CD4-positive, alpha-beta T cell treated with Interleukin-4 for 1 hour (primary cell): ENCODE measurements around the gene CNNM4.
A peak's percentile ranks its signal among the peaks of the same experiment; 100 is the strongest.

Experiments
- DNase-seq, 2 donors: peaks; one replicate each; pipeline ENCODE4 v3.0.0-alpha.2; 2020 to 2022

Gene CNNM4

GRCh38 chr2:96815326-96816126 lies 54.8 kb downstream of the CNNM4 start:
- no peak for DNase-seq

- peak; percentile 94 to 95 for DNase-seq
These were observed 55.6 kb downstream of the CNNM4 start, which contains the start of gene CNNM3 for GRCh38 chr2:96816127-96816835. Gene CNNM3 (plus strand): TSS chr2:96816268. CDS start chr2:96816278, 10 bp downstream.

GRCh38 chr2:96816836-96817702 lies 56.4 kb downstream of the CNNM4 start:
- no peak for DNase-seq

- no peak for DNase-seq
These were observed 57.2 kb downstream of the CNNM4 start for GRCh38 chr2:96817882-96818281.

- DNase-seq = no peak
These were observed 58.6 kb downstream of the CNNM4 start for GRCh38 chr2:96819128-96819875.

GRCh38 chr2:96819876-96820511 lies 59.3 kb downstream of the CNNM4 start:
- no peak for DNase-seq

GRCh38 chr2:96821113-96821675 lies 60.5 kb downstream of the CNNM4 start:
- no peak for DNase-seq

- no peak for DNase-seq
These were observed 62.1 kb downstream of the CNNM4 start for GRCh38 chr2:96822786-96823185.

- no peak for DNase-seq
These were observed 62.5 kb downstream of the CNNM4 start for GRCh38 chr2:96823198-96823597.

GRCh38 chr2:96824079-96824870 lies 63.6 kb downstream of the CNNM4 start:
- no peak for DNase-seq

GRCh38 chr2:96825057-96825456 lies 64.4 kb downstream of the CNNM4 start:
- DNase-seq = no peak

GRCh38 chr2:96826546-96827278 lies 66.0 kb downstream of the CNNM4 start:
- no peak for DNase-seq

GRCh38 chr2:96828436-96828835 lies 67.7 kb downstream of the CNNM4 start:
- no peak for DNase-seq

- no peak for DNase-seq
These were observed 68.2 kb downstream of the CNNM4 start for GRCh38 chr2:96828874-96829273.

- DNase-seq = no peak
These were observed 69.4 kb downstream of the CNNM4 start for GRCh38 chr2:96830044-96830562.

GRCh38 chr2:96831679-96832078 lies 71.0 kb downstream of the CNNM4 start:
- no peak for DNase-seq

GRCh38 chr2:96832408-96832753 lies 71.7 kb downstream of the CNNM4 start:
- DNase-seq = no peak

GRCh38 chr2:96832754-96833507 lies 72.2 kb downstream of the CNNM4 start:
- DNase-seq = no peak

- no peak for DNase-seq
These were observed 75.1 kb downstream of the CNNM4 start for GRCh38 chr2:96835830-96836229.
